NCI-H2107 treated with DMSO at 0.1 percent for 48 hours (cell line): ENCODE results near the gene RPS6KA5.
"Not testable (repeated sequence)": the region's sequence is repeated elsewhere in the genome, so short reads cannot be mapped to it uniquely, and the experiment has no call there.

Experiments used
- DNase-seq: peaks from one replicate; lab custom pipeline; 2025; ENCODE audit not compliant: unreplicated experiment; lab: John Stamatoyannopoulos, UW

RPS6KA5 gene

DNA sequence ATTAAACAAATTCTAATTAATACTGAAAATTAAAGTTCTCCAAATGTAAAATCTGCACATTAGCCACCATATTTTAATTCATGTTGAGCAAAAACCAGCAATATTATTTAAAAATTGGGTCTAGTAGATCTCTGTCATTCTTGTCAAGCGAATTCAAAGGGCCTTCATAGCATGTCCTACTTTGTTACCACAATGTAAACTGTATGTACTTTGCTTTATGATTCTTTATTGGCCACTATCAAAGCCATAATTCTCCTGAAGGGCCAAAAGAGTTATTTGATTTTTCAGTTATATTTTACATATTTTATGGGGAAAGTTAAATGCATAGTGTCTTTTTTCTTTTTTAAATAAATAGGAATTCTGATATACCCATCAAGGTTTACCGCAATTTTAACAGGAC lies 117.9 kb downstream of the RPS6KA5 start:
- DNase-seq = no peak

- no peak for DNase-seq
These were observed 118.7 kb downstream of the RPS6KA5 start for GRCh38 chr14:90941706-90942105.

GRCh38 chr14:90940318-90940962 lies 120.0 kb downstream of the RPS6KA5 start:
- DNase-seq = no peak

- DNase-seq = not testable (repeated sequence)
These were observed 121.1 kb downstream of the RPS6KA5 start for GRCh38 chr14:90939252-90939795.

- DNase-seq = no peak
These were observed 121.8 kb downstream of the RPS6KA5 start for GRCh38 chr14:90938615-90939014.

GRCh38 chr14:90936757-90937440 lies 123.5 kb downstream of the RPS6KA5 start:
- no peak for DNase-seq

- DNase-seq = no peak
These were observed 135.7 kb downstream of the RPS6KA5 start for GRCh38 chr14:90924621-90925340.

- DNase-seq = no peak
These were observed 138.3 kb downstream of the RPS6KA5 start for GRCh38 chr14:90922141-90922540.

DNA sequence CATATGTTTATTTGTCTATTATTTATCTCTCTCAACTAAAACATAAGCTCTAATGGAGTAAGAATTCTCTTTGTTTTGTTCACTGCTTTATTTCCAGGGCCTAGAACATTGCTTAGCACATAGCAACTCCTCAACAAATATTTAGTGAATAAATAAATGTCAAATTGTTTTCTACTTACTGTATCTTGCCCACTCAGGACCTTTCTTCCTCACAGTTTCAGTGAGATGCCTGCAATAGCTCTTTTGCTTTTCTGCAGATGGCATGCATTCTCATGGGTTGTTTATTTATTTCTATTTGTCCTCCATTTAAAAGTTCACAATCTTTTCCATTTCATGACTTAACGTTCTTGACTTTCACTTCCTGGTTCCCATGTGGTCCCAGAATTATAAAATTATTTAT lies 149.3 kb downstream of the RPS6KA5 start:
- no peak for DNase-seq

GRCh38 chr14:90907178-90907577 lies 153.3 kb downstream of the RPS6KA5 start:
- DNase-seq = no peak

- DNase-seq = no peak
These were observed 154.9 kb downstream of the RPS6KA5 start for GRCh38 chr14:90905531-90905930.

DNA sequence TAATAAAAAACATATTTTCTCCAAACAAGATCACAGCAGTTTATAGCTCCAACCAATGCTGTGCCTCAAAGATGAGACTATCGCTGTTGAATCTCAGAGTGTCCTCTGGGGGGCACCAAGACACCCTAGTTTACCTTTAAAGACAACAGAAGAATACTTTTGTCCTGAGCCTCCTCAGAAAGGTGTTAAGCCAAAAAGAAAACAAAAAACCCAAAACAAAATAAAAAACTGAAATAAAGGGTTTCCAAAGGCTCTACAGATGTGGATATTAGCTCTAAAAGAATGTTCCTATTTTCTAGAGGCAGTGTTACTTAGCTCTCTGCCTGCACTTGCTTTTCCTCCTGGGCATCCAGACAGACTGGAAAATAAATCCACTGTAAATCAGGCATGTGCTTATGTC lies 157.3 kb downstream of the RPS6KA5 start:
- DNase-seq = peak; percentile 75

GRCh38 chr14:90900476-90901083 lies 159.9 kb downstream of the RPS6KA5 start:
- no peak for DNase-seq

- no peak for DNase-seq
These were observed 163.4 kb downstream of the RPS6KA5 start for GRCh38 chr14:90897022-90897421.

- no peak for DNase-seq
These were observed 166.2 kb downstream of the RPS6KA5 start for GRCh38 chr14:90894241-90894640.

DNA sequence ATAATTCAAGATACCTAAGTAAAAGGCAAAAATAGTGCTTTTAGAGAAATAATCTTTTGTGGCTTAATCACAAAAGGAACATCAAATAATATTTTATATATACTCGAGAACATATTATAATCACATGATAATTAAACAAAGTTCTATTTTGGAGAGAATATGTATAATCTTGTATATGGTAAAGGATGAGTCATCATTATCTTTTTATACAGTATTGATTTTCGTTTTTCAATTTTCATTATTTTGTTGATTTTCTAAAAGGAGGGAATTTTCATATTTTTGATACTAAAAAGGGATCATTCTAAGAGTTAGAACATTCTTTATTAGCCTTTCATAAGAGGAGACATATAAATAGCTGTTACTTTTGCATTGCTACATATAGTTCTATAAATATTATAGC lies 166.9 kb downstream of the RPS6KA5 start:
- no peak for DNase-seq

DNA sequence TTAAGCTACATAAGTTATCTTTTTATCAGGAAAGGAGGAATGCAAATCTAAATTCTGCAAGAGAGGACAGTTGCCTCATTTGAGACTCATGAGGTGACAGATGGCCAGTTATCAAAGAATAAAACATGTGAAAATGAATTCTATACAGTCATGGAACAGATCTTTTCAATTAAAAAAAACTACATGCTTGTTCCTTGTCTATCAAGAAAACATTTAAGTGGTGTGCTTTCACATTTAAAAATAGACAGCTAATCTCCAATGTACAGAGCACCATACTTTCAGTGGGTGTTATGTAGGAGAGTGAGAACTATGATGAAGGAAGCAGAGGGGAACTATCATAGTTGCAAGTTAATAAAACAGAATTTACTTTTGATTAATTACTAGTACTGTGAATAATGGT lies 167.5 kb downstream of the RPS6KA5 start:
- DNase-seq = no peak

DNA sequence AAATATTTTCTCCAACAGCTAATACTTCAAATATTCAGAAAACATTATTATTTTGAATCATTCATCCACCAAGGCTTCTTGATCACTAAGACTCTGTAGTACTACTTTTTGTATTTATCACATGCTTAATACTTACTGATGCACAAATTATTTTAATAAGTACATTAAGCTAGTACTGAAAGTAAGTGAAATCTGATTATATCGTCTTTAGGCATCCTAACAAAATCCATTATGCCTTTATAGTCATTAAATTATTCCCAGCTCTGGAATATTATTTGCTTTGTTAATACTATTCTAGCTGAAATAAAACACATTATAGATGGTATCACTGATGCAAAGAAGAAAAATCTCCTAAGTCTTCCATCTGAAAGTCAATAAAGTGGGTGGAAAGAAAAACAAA lies 169.1 kb downstream of the RPS6KA5 start:
- DNase-seq = no peak

DNA sequence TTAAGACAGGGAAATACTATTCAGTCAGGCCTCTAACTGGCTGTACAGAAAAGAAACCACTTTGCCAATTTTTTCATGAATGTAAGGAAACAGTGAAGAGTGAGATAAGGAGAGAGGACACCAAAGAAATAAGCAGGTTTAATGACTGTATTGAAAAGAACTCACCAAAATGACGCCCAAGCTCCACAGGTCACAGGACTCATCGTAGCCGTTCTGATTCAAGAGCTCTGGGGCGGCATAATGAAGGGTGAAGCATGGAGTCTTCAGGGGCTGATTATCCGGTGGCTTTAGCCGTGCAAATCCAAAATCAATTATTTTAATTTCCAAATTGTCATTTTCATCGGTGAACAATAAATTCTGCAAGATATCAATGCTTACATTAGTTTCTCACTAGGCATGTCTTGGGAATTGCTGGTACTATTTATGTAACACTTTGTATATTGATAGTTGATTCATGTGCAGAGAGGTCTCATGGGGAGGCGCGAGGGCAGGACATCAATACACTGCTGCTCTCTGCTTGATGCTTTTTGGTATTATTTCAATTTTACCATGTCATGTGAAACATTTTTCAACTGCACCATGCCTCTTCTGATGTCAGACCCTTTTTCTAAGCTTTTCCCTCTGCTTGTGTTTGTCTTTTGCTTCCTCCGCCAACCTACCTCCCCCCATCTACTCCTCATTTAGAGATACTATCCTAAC lies 170.0 kb downstream of the RPS6KA5 start:
- no peak for DNase-seq

- DNase-seq = no peak
These were observed 174.1 kb downstream of the RPS6KA5 start for GRCh38 chr14:90886297-90886815.

- no peak for DNase-seq
These were observed 176.7 kb downstream of the RPS6KA5 start for GRCh38 chr14:90883782-90884181.
